OCI-LY3 (cell line): ENCODE measurements around the gene SLC8A1.

Experiments
- CTCF ChIP-seq: fragments of 200-600, 300-600 bp; sonication (generic); IDR thresholded peaks from 2 replicates; pipeline ENCODE4 v1.5.1; 2014; ENCODE audit warnings: antibody characterized with exemption, low read length, low read depth
- EZH2phosphoT487 ChIP-seq: fragments of 200-600 bp; shearing (Covaris generic); IDR thresholded peaks from 2 replicates; pipeline ENCODE4 v1.6.1; 2018; ENCODE audit warnings: antibody characterized with exemption, mixed run types, low read depth

GRCh38 chr2:40364151-40364874, 87.6 kb downstream of the SLC8A1 start:
- TF ChIP-seq CTCF (no peak), EZH2phosphoT487 (no peak)
